ENCODE measurements around the gene TCERG1L.

TCERG1L gene

GRCh38 chr10:131270461-131271190 is 40.9 kb downstream of the TCERG1L start:
- no peak for DNase-seq

- DNase-seq: no peak
These were observed 41.6 kb downstream of the TCERG1L start for GRCh38 chr10:131269776-131270460.

GRCh38 chr10:131267814-131268095 is 43.8 kb downstream of the TCERG1L start:
- no peak for DNase-seq

- DNase-seq: no peak
These were observed 44.3 kb downstream of the TCERG1L start for GRCh38 chr10:131266936-131267813.

- DNase-seq: no peak
These were observed 47.3 kb downstream of the TCERG1L start for GRCh38 chr10:131264110-131264788.

- no peak for DNase-seq
These were observed 49.5 kb downstream of the TCERG1L start for GRCh38 chr10:131261890-131262475.

- no peak for DNase-seq
These were observed 50.9 kb downstream of the TCERG1L start for GRCh38 chr10:131260452-131261211.

- DNase-seq: no peak
These were observed 51.5 kb downstream of the TCERG1L start for GRCh38 chr10:131260031-131260430.

GRCh38 chr10:131259535-131259934 is 52.0 kb downstream of the TCERG1L start:
- DNase-seq: no peak

GRCh38 chr10:131258256-131258655 is 53.3 kb downstream of the TCERG1L start:
- no peak for DNase-seq

GRCh38 chr10:131257027-131257426 is 54.5 kb downstream of the TCERG1L start:
- DNase-seq: no peak

GRCh38 chr10:131254859-131255252 is 56.7 kb downstream of the TCERG1L start:
- no peak for DNase-seq

- no peak for DNase-seq
These were observed 57.3 kb downstream of the TCERG1L start for GRCh38 chr10:131253931-131254858.

- DNase-seq: no peak
These were observed 58.8 kb downstream of the TCERG1L start for GRCh38 chr10:131252567-131253276.

- no peak for DNase-seq
These were observed 60.4 kb downstream of the TCERG1L start for GRCh38 chr10:131251146-131251541.

- DNase-seq: no peak
These were observed 60.9 kb downstream of the TCERG1L start for GRCh38 chr10:131250454-131251145.

- DNase-seq: no peak
These were observed 61.6 kb downstream of the TCERG1L start for GRCh38 chr10:131249955-131250344.

GRCh38 chr10:131249238-131249954 is 62.1 kb downstream of the TCERG1L start:
- no peak for DNase-seq
